Erythroblast (primary cell): ENCODE measurements around the gene ZNF618.

Source experiments
- GATA1 ChIP-seq: IDR thresholded peaks from 2 replicates; pipeline ENCODE4 v1.6.1; 2011; ENCODE audit warnings: low read depth, mild to moderate bottlenecking, control low read depth, low read length, moderate library complexity
- POLR2A ChIP-seq: IDR thresholded peaks from 2 replicates; pipeline ENCODE4 v1.6.1; 2011; ENCODE audit warnings: mild to moderate bottlenecking, low read length

DNA sequence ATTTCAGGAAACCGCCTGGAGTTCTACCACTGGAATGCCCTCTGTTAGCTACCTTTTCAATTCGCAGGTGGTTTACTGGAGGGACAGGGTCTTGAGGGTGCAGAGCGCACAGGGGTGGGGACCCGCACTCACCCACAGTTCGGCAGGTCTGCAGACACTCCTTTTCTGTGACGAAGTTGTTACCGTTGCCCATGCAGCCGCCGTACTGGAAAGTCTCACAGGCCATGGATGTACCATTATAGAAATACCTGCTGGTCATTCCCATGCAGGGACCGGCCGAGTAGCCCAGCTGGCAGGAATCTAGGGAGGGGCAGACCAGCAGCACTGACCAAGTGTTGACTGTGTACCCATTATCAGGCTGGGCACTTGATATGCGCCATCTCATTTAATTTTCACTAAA is 185.2 kb downstream of the ZNF618 start:
- TF ChIP-seq POLR2A (no peak), GATA1 (no peak)
